HL-60 (cell line): ENCODE measurements around the gene DMXL1.

ENCODE experiments used
- POLR2AphosphoS5 ChIP-seq: IDR thresholded peaks from 2 replicates; pipeline ENCODE4 v1.6.1; 2012; ENCODE audit warnings: low read depth
- TF ChIP-seq, protein P1 (sequence below): IDR thresholded peaks from one replicate; pipeline ENCODE4 v1.5.1; 2011; ENCODE audit warnings: low read length, control low read depth, inconsistent platforms; ENCODE audit not compliant: insufficient read depth

DNA sequence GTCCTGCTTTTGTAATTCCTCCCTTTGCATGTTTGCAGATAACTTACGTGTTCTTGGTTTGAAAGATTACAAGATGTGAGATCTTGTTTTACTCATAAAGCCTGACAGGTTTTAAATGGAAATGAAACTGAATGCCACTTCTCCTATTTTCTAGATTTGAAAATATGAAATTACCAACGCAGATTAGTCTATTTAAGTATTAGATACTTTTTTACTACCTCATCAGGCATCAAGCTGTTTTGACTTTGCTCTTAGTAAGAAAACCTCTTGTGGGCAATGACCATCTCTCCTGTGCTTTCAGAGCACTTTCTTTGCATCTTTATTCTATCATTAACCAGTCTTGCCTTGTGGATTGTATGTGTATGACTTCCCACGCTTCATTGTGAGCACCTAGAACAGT lies 3.5 kb downstream of the DMXL1 start:
- TF ChIP-seq, protein P1, sequence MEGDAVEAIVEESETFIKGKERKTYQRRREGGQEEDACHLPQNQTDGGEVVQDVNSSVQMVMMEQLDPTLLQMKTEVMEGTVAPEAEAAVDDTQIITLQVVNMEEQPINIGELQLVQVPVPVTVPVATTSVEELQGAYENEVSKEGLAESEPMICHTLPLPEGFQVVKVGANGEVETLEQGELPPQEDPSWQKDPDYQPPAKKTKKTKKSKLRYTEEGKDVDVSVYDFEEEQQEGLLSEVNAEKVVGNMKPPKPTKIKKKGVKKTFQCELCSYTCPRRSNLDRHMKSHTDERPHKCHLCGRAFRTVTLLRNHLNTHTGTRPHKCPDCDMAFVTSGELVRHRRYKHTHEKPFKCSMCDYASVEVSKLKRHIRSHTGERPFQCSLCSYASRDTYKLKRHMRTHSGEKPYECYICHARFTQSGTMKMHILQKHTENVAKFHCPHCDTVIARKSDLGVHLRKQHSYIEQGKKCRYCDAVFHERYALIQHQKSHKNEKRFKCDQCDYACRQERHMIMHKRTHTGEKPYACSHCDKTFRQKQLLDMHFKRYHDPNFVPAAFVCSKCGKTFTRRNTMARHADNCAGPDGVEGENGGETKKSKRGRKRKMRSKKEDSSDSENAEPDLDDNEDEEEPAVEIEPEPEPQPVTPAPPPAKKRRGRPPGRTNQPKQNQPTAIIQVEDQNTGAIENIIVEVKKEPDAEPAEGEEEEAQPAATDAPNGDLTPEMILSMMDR, result no peak
- no peak for TF ChIP-seq POLR2AphosphoS5
